ENCODE results near the gene ZBTB7A.

DNA sequence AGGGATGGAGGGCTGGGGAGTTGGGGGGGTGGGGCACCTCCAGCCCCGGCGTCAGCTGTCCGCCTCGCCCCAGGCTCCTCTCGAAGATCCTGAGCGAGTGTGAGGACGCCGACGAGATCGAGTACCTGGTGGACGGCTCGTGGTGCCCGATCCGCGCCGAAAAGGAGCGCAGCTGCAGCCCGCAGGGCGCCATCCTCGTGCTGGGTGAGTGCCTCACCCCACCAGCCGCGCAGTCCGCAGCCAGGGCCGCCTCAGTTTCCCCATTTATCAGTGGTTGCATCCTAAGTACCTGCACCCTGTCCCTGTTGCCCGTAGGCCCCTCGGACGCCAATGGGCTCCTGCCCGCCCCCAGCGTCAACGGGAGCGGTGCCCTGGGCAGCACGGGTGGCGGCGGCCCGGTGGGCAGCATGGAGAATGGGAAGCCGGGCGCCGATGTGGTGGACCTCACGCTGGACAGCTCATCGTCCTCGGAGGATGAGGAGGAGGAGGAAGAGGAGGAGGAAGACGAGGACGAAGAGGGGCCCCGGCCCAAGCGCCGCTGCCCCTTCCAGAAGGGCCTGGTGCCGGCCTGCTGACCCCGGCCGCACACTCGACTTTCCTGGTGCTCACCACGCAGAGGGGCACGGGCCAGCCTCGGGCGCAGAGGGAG, 29.3 kb downstream of the ZBTB7A start:
- TF ChIP-seq, protein P1, sequence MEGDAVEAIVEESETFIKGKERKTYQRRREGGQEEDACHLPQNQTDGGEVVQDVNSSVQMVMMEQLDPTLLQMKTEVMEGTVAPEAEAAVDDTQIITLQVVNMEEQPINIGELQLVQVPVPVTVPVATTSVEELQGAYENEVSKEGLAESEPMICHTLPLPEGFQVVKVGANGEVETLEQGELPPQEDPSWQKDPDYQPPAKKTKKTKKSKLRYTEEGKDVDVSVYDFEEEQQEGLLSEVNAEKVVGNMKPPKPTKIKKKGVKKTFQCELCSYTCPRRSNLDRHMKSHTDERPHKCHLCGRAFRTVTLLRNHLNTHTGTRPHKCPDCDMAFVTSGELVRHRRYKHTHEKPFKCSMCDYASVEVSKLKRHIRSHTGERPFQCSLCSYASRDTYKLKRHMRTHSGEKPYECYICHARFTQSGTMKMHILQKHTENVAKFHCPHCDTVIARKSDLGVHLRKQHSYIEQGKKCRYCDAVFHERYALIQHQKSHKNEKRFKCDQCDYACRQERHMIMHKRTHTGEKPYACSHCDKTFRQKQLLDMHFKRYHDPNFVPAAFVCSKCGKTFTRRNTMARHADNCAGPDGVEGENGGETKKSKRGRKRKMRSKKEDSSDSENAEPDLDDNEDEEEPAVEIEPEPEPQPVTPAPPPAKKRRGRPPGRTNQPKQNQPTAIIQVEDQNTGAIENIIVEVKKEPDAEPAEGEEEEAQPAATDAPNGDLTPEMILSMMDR (IDR thresholded peaks at IDR 0.05; ENCODE audit: borderline replicate concordance, extremely low read depth, low read length, poor library complexity, severe bottlenecking): no peak
- TF ChIP-seq EZH2 (IDR thresholded peaks at IDR 0.05; ENCODE audit: borderline replicate concordance, low read depth, low read length, severe bottlenecking): no peak

Measured in DND-41 (cell line).